GM19372 (cell line): ENCODE measurements around the gene FAM222A.

Source experiments
- ATAC-seq: cut with Tn5 transposase; IDR thresholded peaks from one replicate; pipeline ENCODE4 v1.9.1; 2021; ENCODE audit warnings: mild to moderate bottlenecking, low read depth, moderate library complexity; ENCODE audit not compliant: unreplicated experiment

FAM222A gene

GRCh38 chr12:109816870-109817269, 103.2 kb downstream of the FAM222A start:
- ATAC-seq = no peak

DNA sequence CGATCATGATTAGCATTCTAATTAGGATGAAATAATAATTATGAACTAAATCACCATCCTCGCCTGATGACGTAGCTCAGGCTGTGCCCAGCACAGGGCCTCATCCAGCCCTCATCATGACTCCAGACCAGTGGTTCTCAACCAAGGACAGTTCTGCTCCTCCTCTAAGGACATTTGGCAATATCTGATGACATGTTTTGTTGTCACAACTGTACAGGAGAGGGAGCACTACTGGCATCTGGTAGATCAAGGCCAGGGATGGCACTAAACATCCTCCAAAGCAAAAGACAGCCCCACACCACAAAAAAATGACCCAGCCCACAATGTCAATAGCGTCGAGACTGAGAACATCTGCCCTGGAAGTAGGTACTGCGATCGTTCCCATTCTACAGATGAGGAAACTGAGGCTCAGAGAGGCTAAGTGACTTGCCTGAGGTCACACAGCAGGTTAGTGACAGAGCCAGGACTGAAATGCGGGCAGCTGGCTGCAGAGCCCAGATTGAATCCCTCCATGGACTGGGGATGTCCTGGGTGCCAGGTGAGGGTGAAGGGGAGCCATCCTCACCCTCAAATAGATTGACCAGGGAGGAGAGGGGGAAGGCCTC, 104.1 kb downstream of the FAM222A start:
- ATAC-seq = no peak

- ATAC-seq = no peak
These were observed 104.6 kb downstream of the FAM222A start for GRCh38 chr12:109818253-109818652.

GRCh38 chr12:109818905-109819500, 105.4 kb downstream of the FAM222A start:
- no peak for ATAC-seq
